Motor neuron (in vitro differentiated cells): ENCODE measurements around the gene USP53. TPM values are rescaled to one million over a fixed set of nuclear protein-coding genes. Genes with fewer than 3 reads are reported as not detected.

ENCODE experiments used
- ATAC-seq, 8 experiments: fragments of 200-7000 bp; cut with Tn5 transposase; replicated peaks in 6 of 8; 2 replicates each; pipeline ENCODE4 v1.8.0; 2021; ENCODE audit warnings: mild to moderate bottlenecking in 8 of 8, moderate library complexity in 8 of 8
- H3K27ac ChIP-seq, 2 donors: fragments of 250-450 bp; sonication (Bioruptor Pico); 2 replicates each; pipeline ENCODE4 v1.9.0; 2021; ENCODE audit warnings: antibody characterized with exemption in 2 of 2, mild to moderate bottlenecking in 2 of 2, moderate library complexity in 1 of 2
- H3K4me1 ChIP-seq, 2 donors: fragments of 250-450 bp; sonication (Bioruptor Pico); replicated peaks in 1 of 2; 2 replicates each; pipeline ENCODE4 v1.6.1; 2021; ENCODE audit warnings: antibody characterized with exemption in 2 of 2, mild to moderate bottlenecking in 2 of 2, moderate library complexity in 1 of 2
- H3K4me3 ChIP-seq, 5 donors: fragments of 250-450 bp; sonication (Bioruptor Pico); 2 replicates each; pipeline ENCODE4 v1.9.0; 2021; ENCODE audit warnings: antibody characterized with exemption in 5 of 5, mild to moderate bottlenecking in 5 of 5, moderate library complexity in 4 of 5
- WGBS, 10 experiments: fragments of 450-650 bp; shearing (Covaris generic); methylation state at CpG; one replicate each; pipeline ENCODE4 v1.0.0; 2022; 5-methylcytosine and 5-hydroxymethylcytosine counted together
- in situ Hi-C, 9 experiments: fragments of 400-800 bp; cut with MboI; loops; one replicate each; pipeline ENCODE4 v1.15.0; 2021; ENCODE audit warnings: low sequenced_read_pairs in 9 of 9, low pct_unique_long_range_greater_than_20kb in 2 of 9; ENCODE audit not compliant: unreplicated experiment in 9 of 9
- total RNA-seq, 8 experiments: library from RNA; unstranded; fragments of 300-600 nt; gene quantifications; 2 replicates each; pipeline versions ENCODE4 v1.2.3 to v1.2.4, GENCODE V29; 2022

Gene USP53
- total RNA-seq, 8 experiments from 2014 or later: 4.4 to 21.4 (median 12.6) TPM

GRCh38 chr4:119206178-119206577, 6.3 kb upstream of the USP53 start:
- Histone ChIP-seq H3K27ac (no peak overlapping the region), H3K4me3 (no peak overlapping the region), H3K4me1 (no peaks in the 10 kb centered on the region)
- no peak for ATAC-seq
- WGBS, 10 experiments: 11 to 100% (median 80%) methylated on average over 1 of the region's 1 CpG; no CpG with 5 or more reads in 2 of the 10 experiments
- in situ Hi-C loops: loop anchor here in 1 of 9 experiments (25.0 kb wide), 1 partner anchor 169 kb away; no protein-coding TSS in a partner anchor

GRCh38 chr4:119207051-119207450, 5.5 kb upstream of the USP53 start:
- Histone ChIP-seq H3K27ac (no peak overlapping the region), H3K4me1 (no peaks in the 10 kb centered on the region), H3K4me3 (no peak overlapping the region)
- 0 to 77% (median 20%) methylated on average over 1 of the region's 1 CpG; no CpG with 5 or more reads in 2 of the 10 experiments for WGBS, 10 experiments
- ATAC-seq: peak in 1 of 8 experiments; percentile 25
- in situ Hi-C loops: loop anchor here in 1 of 9 experiments (25.0 kb wide), 1 partner anchor 170 kb away; no protein-coding TSS in a partner anchor

- peak in 2 of 8 experiments; percentile 10 to 12 for ATAC-seq
- in situ Hi-C loops: loop anchor here in 1 of 9 experiments (25.0 kb wide), 1 partner anchor 172 kb away; no protein-coding TSS in a partner anchor
- no peaks in the 10 kb centered on the region for H3K4me1 ChIP-seq
- no peak overlapping the region for H3K4me3 ChIP-seq
- no peak overlapping the region for H3K27ac ChIP-seq
Measured at GRCh38 chr4:119209077-119209476, 3.4 kb upstream of the USP53 start.

- ATAC-seq: no peak
- in situ Hi-C loops: loop anchor here in 1 of 9 experiments (25.0 kb wide), 1 partner anchor 172 kb away; no protein-coding TSS in a partner anchor
- 40 to 100% (median 71%) methylated on average over 1 of the region's 1 CpG; no CpG with 5 or more reads in 7 of the 10 experiments for WGBS, 10 experiments
- Histone ChIP-seq H3K4me3 (no peak overlapping the region), H3K4me1 (no peaks in the 10 kb centered on the region), H3K27ac (no peak overlapping the region)
Measured at GRCh38 chr4:119209586-119209985, 2.9 kb upstream of the USP53 start.

- WGBS, 10 experiments: 38 to 97% (median 84%) methylated on average over 3 to 4 of the region's 4 CpGs; no CpG with 5 or more reads in 1 of the 10 experiments
Measured at GRCh38 chr4:119210775-119211174, 1.7 kb upstream of the USP53 start.

GRCh38 chr4:119211867-119212233, 663 bp upstream of the USP53 start:
- peak overlapping the region; percentile 8 to 55 for H3K27ac ChIP-seq
- in situ Hi-C loops: loop anchor here in 2 of 9 experiments (10.0 to 25.0 kb wide), 2 partner anchors 167 to 175 kb away; no protein-coding TSS in a partner anchor
- peak overlapping the region; percentile 53 to 75 (median 67) for H3K4me3 ChIP-seq
- H3K4me1 ChIP-seq: no peaks in the 10 kb centered on the region
- WGBS, 10 experiments: 0 to 33% (median 4%) methylated on average over 1 to 11 of the region's 12 CpGs; no CpG with 5 or more reads in 2 of the 10 experiments
- ATAC-seq: peak in 2 of 8 experiments; percentile 1

More at GRCh38 chr4:119210775-119211174, 1.7 kb upstream of the USP53 start:
- Histone ChIP-seq H3K4me1 (no peaks in the 10 kb centered on the region), H3K27ac (no peak overlapping the region), H3K4me3 (no peak overlapping the region)
- in situ Hi-C loops: loop anchor here in 2 of 9 experiments (10.0 to 25.0 kb wide), 2 partner anchors 166 to 173 kb away; no protein-coding TSS in a partner anchor
- ATAC-seq: no peak

GRCh38 chr4:119212964-119213606, 572 bp downstream of the USP53 start:
- ATAC-seq: peak; percentile 60 to 74 (median 69)
- in situ Hi-C loops: loop anchor here in 2 of 9 experiments (10.0 to 25.0 kb wide), 2 partner anchors 168 to 176 kb away; no protein-coding TSS in a partner anchor
- Histone ChIP-seq H3K4me3 (peak overlapping the region; percentile 53 to 75 (median 67)), H3K4me1 (no peaks in the 10 kb centered on the region), H3K27ac (peak overlapping the region; percentile 21 to 83)
- 0% methylated on average over 1 to 9 of the region's 24 CpGs; no CpG with 5 or more reads in 5 of the 10 experiments for WGBS, 10 experiments

GRCh38 chr4:119218093-119218492, 5.6 kb downstream of the USP53 start:
- Histone ChIP-seq H3K4me3 (no peak overlapping the region), H3K27ac (no peak overlapping the region), H3K4me1 (no peaks in the 10 kb centered on the region)
- ATAC-seq: no peak
- 89 to 100% (median 100%) methylated on average over 1 of the region's 1 CpG for WGBS, 10 experiments
- in situ Hi-C loops: loop anchor here in 2 of 9 experiments (10.0 to 25.0 kb wide), 2 partner anchors 173 to 181 kb away; no protein-coding TSS in a partner anchor

- no peak overlapping the region for H3K27ac ChIP-seq
- in situ Hi-C loops: loop anchor here in 1 of 9 experiments (25.0 kb wide), 1 partner anchor 184 kb away; no protein-coding TSS in a partner anchor
- ATAC-seq: no peak
- H3K4me3 ChIP-seq: no peak overlapping the region
- no peaks in the 10 kb centered on the region for H3K4me1 ChIP-seq
- 70 to 100% (median 98%) methylated on average over 2 to 4 of the region's 4 CpGs; no CpG with 5 or more reads in 2 of the 10 experiments for WGBS, 10 experiments
Measured at GRCh38 chr4:119221412-119221811, 8.9 kb downstream of the USP53 start.

GRCh38 chr4:119227690-119228089, 15.2 kb downstream of the USP53 start:
- ATAC-seq: no peak
- Histone ChIP-seq H3K27ac (no peak overlapping the region), H3K4me1 (no peaks in the 10 kb centered on the region), H3K4me3 (no peak overlapping the region)
- in situ Hi-C loops: no loop called here

GRCh38 chr4:119228406-119228805, 15.9 kb downstream of the USP53 start:
- Histone ChIP-seq H3K4me1 (no peaks in the 10 kb centered on the region), H3K4me3 (no peak overlapping the region), H3K27ac (no peak overlapping the region)
- WGBS, 10 experiments: 93 to 100% (median 100%) methylated on average over 1 to 3 of the region's 3 CpGs
- no peak for ATAC-seq
- in situ Hi-C loops: no loop called here

- in situ Hi-C loops: no loop called here
- Histone ChIP-seq H3K27ac (no peak overlapping the region), H3K4me1 (no peaks in the 10 kb centered on the region), H3K4me3 (no peak overlapping the region)
- ATAC-seq: peak in 3 of 8 experiments; percentile 62 to 69 (median 63)
- 14 to 100% (median 76%) methylated on average over 2 to 4 of the region's 4 CpGs for WGBS, 10 experiments
Measured at GRCh38 chr4:119229908-119230687, 17.6 kb downstream of the USP53 start.

- Histone ChIP-seq H3K4me1 (no peaks in the 10 kb centered on the region), H3K27ac (no peak overlapping the region), H3K4me3 (no peak overlapping the region)
- in situ Hi-C loops: no loop called here
- 20 to 92% (median 73%) methylated on average over 1 to 3 of the region's 3 CpGs; no CpG with 5 or more reads in 4 of the 10 experiments for WGBS, 10 experiments
- ATAC-seq: peak in 3 of 8 experiments; percentile 9 to 75 (median 25)
Measured at GRCh38 chr4:119231491-119231890, 19.0 kb downstream of the USP53 start.
